OCI-LY1 (cell line): ENCODE measurements around the gene ARCN1.

ENCODE experiments used
- EZH2 ChIP-seq: fragments of 200-600 bp; sonication (generic), shearing (Covaris generic); IDR thresholded peaks from 2 replicates; pipeline ENCODE4 v1.8.0; 2017; ENCODE audit warnings: borderline replicate concordance, mixed run types, mild to moderate bottlenecking, antibody characterized with exemption, low read length, moderate library complexity, mixed read lengths
- TF ChIP-seq, protein P1 (sequence below): fragments of 200-600 bp; sonication (generic), shearing (Covaris generic); IDR thresholded peaks from 2 replicates; pipeline ENCODE4 v1.5.1; 2017; ENCODE audit warnings: mild to moderate bottlenecking, antibody characterized with exemption, low read length, moderate library complexity, mixed read lengths

DNA sequence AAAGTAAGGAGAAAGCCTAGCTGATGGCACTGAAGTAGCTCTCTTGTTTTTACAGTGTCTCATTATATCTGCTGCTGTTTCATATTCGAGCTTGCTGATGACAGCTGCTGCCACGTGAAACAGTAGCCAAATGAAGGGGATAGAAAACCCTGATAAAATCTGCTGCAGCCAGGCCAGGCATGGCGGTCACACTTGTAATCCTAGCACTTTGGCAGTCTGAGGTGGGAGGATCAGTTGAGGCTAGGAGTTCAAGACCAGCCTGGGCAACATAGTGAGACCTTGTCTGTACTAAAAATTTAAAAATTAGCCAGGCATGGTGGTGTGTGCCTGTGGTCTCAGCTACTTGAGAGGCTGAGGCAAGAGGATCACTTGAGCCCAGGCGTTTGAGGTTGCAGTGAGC lies 19.9 kb upstream of the ARCN1 start:
- TF ChIP-seq, protein P1, sequence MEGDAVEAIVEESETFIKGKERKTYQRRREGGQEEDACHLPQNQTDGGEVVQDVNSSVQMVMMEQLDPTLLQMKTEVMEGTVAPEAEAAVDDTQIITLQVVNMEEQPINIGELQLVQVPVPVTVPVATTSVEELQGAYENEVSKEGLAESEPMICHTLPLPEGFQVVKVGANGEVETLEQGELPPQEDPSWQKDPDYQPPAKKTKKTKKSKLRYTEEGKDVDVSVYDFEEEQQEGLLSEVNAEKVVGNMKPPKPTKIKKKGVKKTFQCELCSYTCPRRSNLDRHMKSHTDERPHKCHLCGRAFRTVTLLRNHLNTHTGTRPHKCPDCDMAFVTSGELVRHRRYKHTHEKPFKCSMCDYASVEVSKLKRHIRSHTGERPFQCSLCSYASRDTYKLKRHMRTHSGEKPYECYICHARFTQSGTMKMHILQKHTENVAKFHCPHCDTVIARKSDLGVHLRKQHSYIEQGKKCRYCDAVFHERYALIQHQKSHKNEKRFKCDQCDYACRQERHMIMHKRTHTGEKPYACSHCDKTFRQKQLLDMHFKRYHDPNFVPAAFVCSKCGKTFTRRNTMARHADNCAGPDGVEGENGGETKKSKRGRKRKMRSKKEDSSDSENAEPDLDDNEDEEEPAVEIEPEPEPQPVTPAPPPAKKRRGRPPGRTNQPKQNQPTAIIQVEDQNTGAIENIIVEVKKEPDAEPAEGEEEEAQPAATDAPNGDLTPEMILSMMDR = no peak
- no peak for TF ChIP-seq EZH2
